CD4-positive, alpha-beta T cell treated with Interleukin-6 for 4 hours (primary cell): ENCODE results near the gene SSBP4.

Source experiments
- DNase-seq: peaks from one replicate; pipeline ENCODE4 v3.0.0-alpha.2; 2020; ENCODE audit warnings: mixed read lengths

Gene SSBP4

DNA sequence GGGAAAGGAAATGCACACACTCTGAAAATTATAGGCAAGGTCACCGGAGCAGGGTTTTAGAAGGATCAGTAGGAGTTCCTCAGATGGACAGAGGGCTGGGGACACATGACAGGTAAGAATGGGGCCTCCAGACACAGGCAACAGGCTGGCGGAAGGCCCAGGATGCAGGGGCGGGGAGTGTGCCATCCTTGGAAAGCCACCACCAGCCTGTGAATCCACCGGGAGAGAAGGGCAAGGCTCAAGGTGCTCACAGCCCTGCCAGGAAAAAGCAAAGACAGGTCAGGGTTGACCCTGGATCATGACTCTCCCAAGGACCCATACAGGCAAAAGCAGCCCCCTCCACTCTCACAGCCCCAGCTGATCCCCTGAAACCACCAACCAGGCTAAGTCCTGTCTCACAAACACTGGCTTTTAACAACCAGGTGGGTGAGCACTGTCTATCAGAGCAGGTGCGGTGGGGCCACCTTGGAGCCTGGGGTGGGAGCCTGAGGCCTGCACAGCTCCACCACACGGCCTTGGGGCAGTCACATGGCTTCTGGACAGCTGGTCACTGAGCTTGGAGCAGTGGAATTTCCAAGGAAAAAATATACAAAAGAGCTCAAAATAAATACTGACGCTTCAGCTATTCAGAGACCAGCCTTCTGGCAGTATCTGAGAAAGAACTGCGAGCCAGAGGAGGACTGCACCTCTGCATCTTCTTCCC, 54.0 kb downstream of the SSBP4 start:
- no peak for DNase-seq

GRCh38 chr19:18473706-18474087, 54.5 kb downstream of the SSBP4 start:
- DNase-seq: no peak

GRCh38 chr19:18474366-18474887, 55.2 kb downstream of the SSBP4 start:
- no peak for DNase-seq

DNA sequence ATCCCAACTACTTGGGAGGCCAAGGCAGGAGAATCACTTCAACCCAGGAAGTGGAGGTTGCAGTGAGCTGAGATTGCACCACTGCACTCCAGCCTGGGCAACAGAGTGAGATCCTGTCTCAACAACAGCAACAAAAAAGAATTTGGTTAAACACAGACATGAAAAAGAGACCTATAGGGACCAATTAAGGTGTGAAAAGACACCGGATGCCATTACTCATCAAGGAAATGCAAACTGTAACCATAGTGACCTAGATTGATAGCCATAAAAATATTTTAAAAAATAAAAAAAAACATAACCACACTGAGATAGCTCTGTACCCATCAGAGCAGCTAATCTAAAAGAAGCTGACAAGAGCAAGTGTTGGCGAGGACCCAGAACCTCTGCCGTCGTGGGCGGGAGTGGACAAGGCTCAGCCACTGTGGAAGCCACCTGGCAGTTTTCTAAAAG, 55.8 kb downstream of the SSBP4 start:
- peak; percentile 45 for DNase-seq

DNA sequence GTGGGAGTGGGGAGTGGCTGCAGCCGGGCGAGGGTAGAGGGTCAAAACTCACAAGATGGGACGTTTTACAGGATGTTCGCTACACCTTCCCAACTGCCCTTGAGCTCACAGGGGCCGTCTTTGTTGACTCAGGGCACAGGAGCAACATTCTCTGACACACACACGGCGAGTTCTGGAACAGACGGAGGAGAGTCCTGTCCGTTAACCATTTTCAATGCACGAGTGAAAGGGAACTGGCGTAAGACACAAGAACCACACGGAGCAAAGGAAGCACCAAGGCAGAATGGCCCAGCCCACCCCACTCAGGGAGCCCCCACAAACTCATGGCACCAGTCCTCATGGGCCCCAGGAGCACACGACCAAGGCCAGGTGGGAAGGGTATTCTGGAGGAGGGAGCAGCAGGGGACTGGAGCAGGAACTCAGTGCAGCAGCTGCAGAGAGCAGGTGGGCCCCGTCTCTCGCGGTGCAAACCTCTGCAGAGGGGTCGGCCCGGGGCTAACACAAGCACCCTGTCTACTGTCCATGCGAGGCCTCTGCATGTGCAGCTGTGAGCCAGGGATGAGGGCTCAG, 56.6 kb downstream of the SSBP4 start:
- DNase-seq: no peak

GRCh38 chr19:18476507-18477041, 57.4 kb downstream of the SSBP4 start:
- DNase-seq: no peak

- DNase-seq: peak; percentile 19
Measured at GRCh38 chr19:18477042-18477779, 58.0 kb downstream of the SSBP4 start.

DNA sequence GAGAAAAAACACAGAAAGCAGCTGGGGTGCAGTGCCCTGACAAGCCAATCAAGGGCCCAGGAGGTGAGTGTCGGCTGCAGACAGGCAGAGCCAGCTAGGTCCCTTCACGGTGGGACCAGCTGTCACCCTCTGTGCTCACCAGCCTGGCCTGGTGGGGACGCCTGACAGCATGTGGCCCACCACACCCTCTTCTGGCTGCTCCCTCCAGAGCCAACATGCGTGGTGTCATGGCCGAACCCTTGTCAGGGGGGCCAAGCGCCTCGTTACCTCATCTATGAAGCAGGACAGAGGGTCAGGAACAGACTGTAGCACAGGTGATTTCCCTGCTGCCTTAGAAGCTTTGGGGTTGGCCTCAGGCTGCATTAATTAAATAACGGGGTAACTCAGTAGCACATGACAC, 58.8 kb downstream of the SSBP4 start:
- no peak for DNase-seq

GRCh38 chr19:18478545-18479311, 59.5 kb downstream of the SSBP4 start:
- DNase-seq: peak; percentile 49

GRCh38 chr19:18480006-18480691, 61.0 kb downstream of the SSBP4 start:
- no peak for DNase-seq

DNA sequence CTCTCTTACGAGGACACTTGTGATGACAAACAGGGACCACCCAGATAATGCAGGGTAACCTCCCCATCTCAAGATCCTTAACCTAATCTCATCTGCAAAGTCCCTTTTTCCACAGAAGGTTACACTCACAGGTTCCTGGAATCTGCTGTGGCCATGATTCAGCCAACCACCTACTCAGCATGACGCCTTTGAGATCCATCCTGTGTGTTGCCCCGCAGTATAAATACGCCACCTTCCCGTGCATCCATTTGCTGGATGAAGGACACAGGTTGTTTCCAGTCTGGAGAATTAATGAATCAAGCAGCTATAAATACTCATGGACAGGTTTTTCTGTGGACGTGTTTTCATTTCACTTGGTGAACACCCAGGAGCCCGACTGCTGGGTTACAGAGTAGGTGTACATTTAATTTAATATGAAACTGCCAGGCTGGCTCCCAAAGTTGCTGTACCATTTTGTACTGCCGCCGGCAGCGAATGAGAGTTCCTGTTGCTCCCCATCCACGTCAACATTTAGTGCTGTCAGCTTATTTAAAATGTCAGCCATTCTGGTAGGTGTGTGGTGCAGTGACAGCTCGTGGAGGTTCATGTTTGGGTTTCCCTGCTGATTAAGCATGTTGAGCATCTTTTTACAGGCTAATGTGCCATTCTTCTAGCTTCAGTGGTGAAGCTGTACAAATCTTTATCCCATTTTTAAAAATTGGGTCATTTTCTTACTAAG, 62.5 kb downstream of the SSBP4 start:
- no peak for DNase-seq

DNA sequence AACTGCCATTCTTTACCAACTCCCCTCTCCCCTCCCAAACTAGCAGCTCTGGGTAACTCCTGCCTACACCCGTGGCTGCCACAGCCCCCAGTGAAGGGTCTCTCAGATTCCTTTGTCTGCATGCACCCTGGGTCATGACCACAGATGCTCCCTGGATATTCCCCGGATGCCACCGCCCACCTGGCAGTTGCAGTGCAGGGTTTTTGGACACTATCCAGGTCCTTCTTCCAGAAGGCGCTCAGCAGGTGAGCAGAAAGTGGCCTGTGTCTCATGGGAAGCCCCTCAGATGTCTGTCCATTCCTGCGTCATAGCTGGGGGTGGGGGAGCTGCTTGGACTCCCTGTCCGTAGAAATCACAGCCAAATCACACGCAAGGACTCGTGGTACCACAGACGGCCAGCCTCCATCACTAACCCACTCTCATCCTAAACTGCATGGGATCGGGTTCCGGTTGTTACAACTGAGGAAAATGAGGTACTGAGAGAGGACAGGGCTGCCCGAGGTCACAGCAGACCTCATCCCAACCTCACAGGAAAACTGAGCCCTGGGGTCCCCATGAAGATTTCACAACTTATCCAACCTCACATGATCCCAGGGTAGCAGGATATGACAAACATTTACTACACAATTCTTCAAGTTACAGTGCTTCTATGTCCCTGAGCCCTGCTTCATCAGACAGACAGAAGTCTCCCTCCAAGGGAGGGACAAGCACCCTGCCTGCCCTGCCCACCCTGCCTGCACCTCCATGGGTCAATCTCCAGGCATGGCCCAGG, 64.1 kb downstream of the SSBP4 start:
- DNase-seq: no peak
